Endothelial cell of umbilical vein (primary cell): ENCODE data around the gene AMIGO1. TPM values are rescaled to one million over a fixed set of nuclear protein-coding genes. Genes with fewer than 3 reads are reported as not detected.

Experiments used
- BruUV-seq: library from RNA; stranded (reverse); fragments of 400-500 nt; replicated peaks from 2 replicates; lab custom pipeline; 2021; lab: Mats Ljungman, UMichigan
- CTCF ChIA-PET: fragments of 300-600, 350-600 bp; sonication (Branson Sonifier 250); formaldehyde crosslinking; loops from one replicate; lab custom pipeline; 2021; ENCODE audit warnings: antibody characterized with exemption, inconsistent platforms; lab: Charles Lee
- POLR2A ChIA-PET: fragments of 300-600, 350-600 bp; sonication (Branson Sonifier 250); formaldehyde crosslinking; loops from one replicate; lab custom pipeline; 2021; ENCODE audit warnings: antibody characterized with exemption, inconsistent platforms; lab: Charles Lee
- DNase-seq: peaks from one replicate; pipeline ENCODE4 v3.0.0-alpha.2; 2011; ENCODE audit warnings: low read depth, low spot score
- FAIRE-seq: peaks from 2 replicates; lab custom pipeline; 2011; peaks lifted over from hg19 to GRCh38; lab: Jason Lieb, UNC
- H2AFZ ChIP-seq: 2 replicates; pipeline ENCODE4 v1.6.0; 2012; ENCODE audit warnings: low read depth, low read length, control low read depth, inconsistent platforms
- H3K27ac ChIP-seq: 2 replicates; pipeline ENCODE4 v1.5.1; 2011; ENCODE audit warnings: low read depth, mild to moderate bottlenecking, control low read depth, low read length, moderate library complexity; ENCODE audit not compliant: insufficient read depth
- H3K27me3 ChIP-seq, 2 experiments: 2 replicates each; pipeline versions ENCODE4 v1.6.0 to v1.6.1; 2011; ENCODE audit warnings: low read length in 2 of 2, mixed read lengths in 1 of 2; ENCODE audit not compliant: control insufficient read depth in 2 of 2, insufficient read depth in 2 of 2
- H3K36me3 ChIP-seq, 2 experiments: 2 replicates in 1 of 2; 3 replicates in 1 of 2; pipeline ENCODE4 v1.5.1; 2011; ENCODE audit warnings: low read length in 2 of 2, mild to moderate bottlenecking in 1 of 2, moderate library complexity in 1 of 2; ENCODE audit not compliant: control insufficient read depth in 2 of 2, insufficient read depth in 2 of 2; ENCODE audit errors: extremely low read depth in 1 of 2
- H3K4me1 ChIP-seq: 3 replicates; pipeline ENCODE4 v1.5.1; 2011; ENCODE audit warnings: mild to moderate bottlenecking, low read length; ENCODE audit not compliant: control insufficient read depth, insufficient read depth; ENCODE audit errors: extremely low read depth
- H3K4me2 ChIP-seq: 2 replicates; pipeline ENCODE4 v1.6.1; 2011; ENCODE audit warnings: low read length, control low read depth, mixed read lengths; ENCODE audit not compliant: insufficient read depth
- H3K4me3 ChIP-seq, 3 experiments: fragments of 200-600 bp in 1 of 3; sonication (generic), shearing (Covaris generic) in 1 of 3; replicated peaks in 1 of 3; 2 replicates each; pipeline ENCODE4 v1.5.1; 2011 to 2016; ENCODE audit warnings: control low read depth in 3 of 3, low read length in 3 of 3, mild to moderate bottlenecking in 2 of 3, inconsistent platforms in 1 of 3, low read depth in 1 of 3, moderate library complexity in 1 of 3; ENCODE audit not compliant: insufficient read depth in 1 of 3
- H3K79me2 ChIP-seq: 2 replicates; pipeline ENCODE4 v1.6.0; 2012; ENCODE audit warnings: low read length, inconsistent platforms; ENCODE audit not compliant: control insufficient read depth, insufficient read depth
- H3K9ac ChIP-seq: replicated peaks from 2 replicates; pipeline ENCODE3; 2011; ENCODE audit warnings: low read length, control low read depth; ENCODE audit not compliant: insufficient read depth; ENCODE audit errors: extremely low read depth
- H3K9me1 ChIP-seq: replicated peaks from 3 replicates; pipeline ENCODE4 v1.6.0; 2011; ENCODE audit warnings: mild to moderate bottlenecking, low read length; ENCODE audit not compliant: control insufficient read depth, insufficient read depth; ENCODE audit errors: extremely low read depth
- H3K9me3 ChIP-seq: replicated peaks from 2 replicates; pipeline ENCODE4 v1.5.1; 2012; ENCODE audit warnings: low read length, inconsistent platforms; ENCODE audit not compliant: control insufficient read depth, insufficient read depth
- H4K20me1 ChIP-seq: replicated peaks from 2 replicates; pipeline ENCODE3; 2011; ENCODE audit warnings: mild to moderate bottlenecking, low read length; ENCODE audit not compliant: control insufficient read depth, insufficient read depth; ENCODE audit errors: extremely low read depth
- EZH2 ChIP-seq: IDR thresholded peaks from 2 replicates; pipeline ENCODE4 v1.6.1; 2012; ENCODE audit warnings: borderline replicate concordance, low read depth, mild to moderate bottlenecking, moderate library complexity, low read length, inconsistent platforms; ENCODE audit not compliant: severe bottlenecking
- FOS ChIP-seq: IDR thresholded peaks from 2 replicates; pipeline ENCODE4 v1.6.1; 2011; ENCODE audit warnings: mild to moderate bottlenecking, low read length, moderate library complexity, borderline replicate concordance; ENCODE audit not compliant: insufficient read depth
- GATA2 ChIP-seq: IDR thresholded peaks from 2 replicates; pipeline ENCODE4 v1.7.0; 2011; ENCODE audit warnings: low read depth, mild to moderate bottlenecking, moderate library complexity, mixed read lengths, low read length; ENCODE audit not compliant: insufficient read length, insufficient read depth
- JUN ChIP-seq: IDR thresholded peaks from 2 replicates; pipeline ENCODE4 v1.6.1; 2011; ENCODE audit warnings: borderline replicate concordance, low read depth; ENCODE audit not compliant: insufficient read length, insufficient read depth
- MYC ChIP-seq: IDR thresholded peaks from one replicate; pipeline ENCODE4 v1.6.1; 2011; ENCODE audit warnings: mild to moderate bottlenecking, low read depth, low read length
- POLR2A ChIP-seq: IDR thresholded peaks from 2 replicates; pipeline ENCODE4 v1.6.1; 2012; ENCODE audit warnings: low read depth, mild to moderate bottlenecking, control low read depth, low read length
- POLR2AphosphoS5 ChIP-seq: IDR thresholded peaks from 2 replicates; pipeline ENCODE4 v1.6.1; 2012; ENCODE audit warnings: low read depth, mild to moderate bottlenecking, control low read depth, low read length, moderate library complexity; ENCODE audit not compliant: insufficient read depth
- dilution Hi-C: fragments of 300-500 bp; cut with MboI; formaldehyde crosslinking; loops from one replicate; pipeline ENCODE4 v1.15.0; 2019; ENCODE audit warnings: low sequenced_read_pairs; ENCODE audit not compliant: extremely low pct_ligation_motif_present
- intact Hi-C: fragments of 100-400 bp; cut with micrococcal nuclease; formaldehyde crosslinking; loops from one replicate; pipeline ENCODE4 v1.10.0; 2022
- polyA plus RNA-seq, 4 experiments: library from polyadenylated mRNA; depleted of rRNA in 3 of 4; stranded (reverse) in 3 of 4; unstranded in 1 of 4; fragments of >200 nt; gene quantifications; 2 replicates each; pipeline versions ENCODE4 v1.2.1 to v1.2.3, GENCODE V29; 2011 to 2012; ENCODE audit warnings: missing spikeins in 1 of 4
- total RNA-seq: library from RNA; stranded (reverse); gene quantifications from 2 replicates; pipeline ENCODE4 v1.2.3, GENCODE V29; 2021
- TF ChIP-seq, protein P1 (sequence below): IDR thresholded peaks from 2 replicates; pipeline ENCODE4 v1.6.1; 2011; ENCODE audit not compliant: insufficient read depth, insufficient read length
- TF ChIP-seq, protein P2 (sequence below), 2 donors: IDR thresholded peaks; 1 replicate in 1 of 2; 2 replicates in 1 of 2; pipeline ENCODE4 v1.5.1; 2011; ENCODE audit warnings: low read length in 2 of 2, mild to moderate bottlenecking in 2 of 2, moderate library complexity in 2 of 2, control low read depth in 1 of 2, inconsistent platforms in 1 of 2, low read depth in 1 of 2; ENCODE audit not compliant: insufficient read depth in 1 of 2; ENCODE audit errors: extremely low read depth in 1 of 2

The AMIGO1 gene
- total and polyA plus RNA-seq, 2 donors (not counting 3 experiments of a cell fraction or from before 2014, with no cell fraction given), result 0.80 to 0.88 TPM

GRCh38 chr1:109556563-109556962, 47.0 kb upstream of the AMIGO1 start:
- no peak overlapping the region for H3K27ac ChIP-seq
- H4K20me1 ChIP-seq, result peaks cover 25% of the 10 kb centered on the region
- no peak for DNase-seq

More at GRCh38 chr1:109556563-109556962, 47.0 kb upstream of the AMIGO1 start:
- H3K27me3 ChIP-seq, result no peaks in the 10 kb centered on the region
- H3K9me3 ChIP-seq, result no peaks in the 10 kb centered on the region
- TF ChIP-seq, protein P1, sequence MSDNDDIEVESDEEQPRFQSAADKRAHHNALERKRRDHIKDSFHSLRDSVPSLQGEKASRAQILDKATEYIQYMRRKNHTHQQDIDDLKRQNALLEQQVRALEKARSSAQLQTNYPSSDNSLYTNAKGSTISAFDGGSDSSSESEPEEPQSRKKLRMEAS, result no peak
- TF ChIP-seq GATA2 (no peak), EZH2 (no peak), POLR2AphosphoS5 (no peak), FOS (no peak), JUN (no peak), MYC (no peak), POLR2A (no peak)
- TF ChIP-seq, protein P2, sequence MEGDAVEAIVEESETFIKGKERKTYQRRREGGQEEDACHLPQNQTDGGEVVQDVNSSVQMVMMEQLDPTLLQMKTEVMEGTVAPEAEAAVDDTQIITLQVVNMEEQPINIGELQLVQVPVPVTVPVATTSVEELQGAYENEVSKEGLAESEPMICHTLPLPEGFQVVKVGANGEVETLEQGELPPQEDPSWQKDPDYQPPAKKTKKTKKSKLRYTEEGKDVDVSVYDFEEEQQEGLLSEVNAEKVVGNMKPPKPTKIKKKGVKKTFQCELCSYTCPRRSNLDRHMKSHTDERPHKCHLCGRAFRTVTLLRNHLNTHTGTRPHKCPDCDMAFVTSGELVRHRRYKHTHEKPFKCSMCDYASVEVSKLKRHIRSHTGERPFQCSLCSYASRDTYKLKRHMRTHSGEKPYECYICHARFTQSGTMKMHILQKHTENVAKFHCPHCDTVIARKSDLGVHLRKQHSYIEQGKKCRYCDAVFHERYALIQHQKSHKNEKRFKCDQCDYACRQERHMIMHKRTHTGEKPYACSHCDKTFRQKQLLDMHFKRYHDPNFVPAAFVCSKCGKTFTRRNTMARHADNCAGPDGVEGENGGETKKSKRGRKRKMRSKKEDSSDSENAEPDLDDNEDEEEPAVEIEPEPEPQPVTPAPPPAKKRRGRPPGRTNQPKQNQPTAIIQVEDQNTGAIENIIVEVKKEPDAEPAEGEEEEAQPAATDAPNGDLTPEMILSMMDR (IDR thresholded peaks at IDR 0.05; ENCODE audit: extremely low read depth in 1 of 2, insufficient read depth in 1 of 2, low read depth in 1 of 2, low read length in 2 of 2), result no peak
- H3K9ac ChIP-seq, result no peak overlapping the region
- H3K9me1 ChIP-seq, result no peaks in the 10 kb centered on the region
- H3K4me1 ChIP-seq, result no peaks in the 10 kb centered on the region
- H3K36me3 ChIP-seq, result no peaks in the 10 kb centered on the region
- H2AFZ ChIP-seq, result no peak overlapping the region
- POLR2A ChIA-PET, result no interaction called here
- H3K4me3 ChIP-seq, result no peak overlapping the region
- dilution Hi-C loops, result no loop called here
- H3K4me2 ChIP-seq, result no peak overlapping the region
- intact Hi-C loops, result no loop called here
- CTCF ChIA-PET, result no interaction called here
- no peak for FAIRE-seq
- H3K79me2 ChIP-seq, result peaks cover 100% of the 10 kb centered on the region
- BruUV-seq, result no TSS peak
